C4-2B (cell line): Measurements from ENCODE around the gene PIAS4.

Experiments used
- H3K27ac ChIP-seq: fragments of 450-650 bp; 2 replicates; pipeline ENCODE4 v1.5.1; 2017
- CTCF ChIP-seq: fragments of 450-650 bp; conservative IDR thresholded peaks from 2 replicates; pipeline ENCODE4 v1.5.1; 2017; ENCODE audit warnings: mild to moderate bottlenecking
- ZFX ChIP-seq: fragments of 450-650 bp; IDR thresholded peaks from 2 replicates; pipeline ENCODE4 v1.6.1; 2017

Gene PIAS4

GRCh38 chr19:4034048-4035017 lies 26.8 kb downstream of the PIAS4 start:
- TF ChIP-seq CTCF (no peak), ZFX (no peak)
- no peak overlapping the region for H3K27ac ChIP-seq

GRCh38 chr19:4035018-4035566 lies 27.6 kb downstream of the PIAS4 start:
- no peak overlapping the region for H3K27ac ChIP-seq
- TF ChIP-seq CTCF = no peak

- H3K27ac ChIP-seq = no peak overlapping the region
- TF ChIP-seq CTCF (no peak), ZFX (no peak)
Observed at GRCh38 chr19:4035582-4035981, 28.0 kb downstream of the PIAS4 start.

- no peak overlapping the region for H3K27ac ChIP-seq
- TF ChIP-seq CTCF (no peak), ZFX (no peak)
Observed at GRCh38 chr19:4036576-4037300, 29.2 kb downstream of the PIAS4 start.

- H3K27ac ChIP-seq = no peak overlapping the region
- no peak for TF ChIP-seq CTCF
- TF ChIP-seq ZFX = no peak
Observed at GRCh38 chr19:4037301-4037949, 29.9 kb downstream of the PIAS4 start.

GRCh38 chr19:4038057-4038456 lies 30.5 kb downstream of the PIAS4 start:
- no peak overlapping the region for H3K27ac ChIP-seq
- TF ChIP-seq CTCF = no peak
- TF ChIP-seq ZFX = no peak
